PFSK-1 (cell line): Measurements from ENCODE around the gene DSP.

Experiments used
- FOXP2 ChIP-seq: optimal IDR thresholded peaks from 2 replicates; pipeline ENCODE3; 2011; ENCODE audit warnings: borderline replicate concordance, control low read depth, inconsistent platforms; ENCODE audit not compliant: insufficient read depth; ENCODE audit errors: extremely low read length, extremely low read depth
- POLR2AphosphoS5 ChIP-seq: IDR thresholded peaks from 2 replicates; pipeline ENCODE4 v1.6.1; 2012; ENCODE audit warnings: low read depth, mild to moderate bottlenecking, control low read depth, low read length, moderate library complexity
- SIN3A ChIP-seq: IDR thresholded peaks from 2 replicates; pipeline ENCODE4 v1.6.1; 2012; ENCODE audit warnings: mild to moderate bottlenecking, low read length, moderate library complexity, borderline replicate concordance; ENCODE audit not compliant: insufficient read depth
- TAF1 ChIP-seq: IDR thresholded peaks from 2 replicates; pipeline ENCODE4 v1.6.1; 2012; ENCODE audit warnings: low read length, control low read depth, borderline replicate concordance; ENCODE audit not compliant: insufficient read depth
- TF ChIP-seq, protein P1 (sequence below), 2 experiments: IDR thresholded peaks; 2 replicates each; pipeline versions ENCODE4 v1.6.1 to v1.8.0; 2011 to 2012; ENCODE audit warnings: low read depth in 2 of 2, low read length in 2 of 2, control low read depth in 1 of 2, inconsistent platforms in 1 of 2, mild to moderate bottlenecking in 1 of 2, moderate library complexity in 1 of 2; ENCODE audit not compliant: insufficient read depth in 1 of 2

DSP gene

DNA sequence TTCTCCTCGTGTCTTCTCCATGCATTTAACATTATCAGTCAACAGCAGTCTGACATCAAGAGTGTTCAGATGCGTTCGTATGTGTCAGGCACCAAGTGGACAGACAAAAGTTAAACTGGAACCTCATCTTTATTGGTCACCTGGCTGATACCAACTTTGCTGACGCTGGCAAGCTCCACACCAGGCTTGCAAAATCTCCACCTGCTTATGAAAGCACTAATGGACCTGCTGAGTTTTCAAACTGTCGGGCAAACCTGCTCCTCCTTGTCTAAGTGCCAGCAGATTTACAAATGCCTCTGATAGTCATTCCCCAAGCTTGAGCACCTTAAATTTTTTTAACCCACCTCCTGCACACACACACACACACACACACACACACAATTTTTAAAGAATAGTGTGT lies 27.9 kb upstream of the DSP start:
- TF ChIP-seq POLR2AphosphoS5: no peak
- TF ChIP-seq FOXP2: no peak
- no peak for TF ChIP-seq TAF1
- TF ChIP-seq, protein P1, sequence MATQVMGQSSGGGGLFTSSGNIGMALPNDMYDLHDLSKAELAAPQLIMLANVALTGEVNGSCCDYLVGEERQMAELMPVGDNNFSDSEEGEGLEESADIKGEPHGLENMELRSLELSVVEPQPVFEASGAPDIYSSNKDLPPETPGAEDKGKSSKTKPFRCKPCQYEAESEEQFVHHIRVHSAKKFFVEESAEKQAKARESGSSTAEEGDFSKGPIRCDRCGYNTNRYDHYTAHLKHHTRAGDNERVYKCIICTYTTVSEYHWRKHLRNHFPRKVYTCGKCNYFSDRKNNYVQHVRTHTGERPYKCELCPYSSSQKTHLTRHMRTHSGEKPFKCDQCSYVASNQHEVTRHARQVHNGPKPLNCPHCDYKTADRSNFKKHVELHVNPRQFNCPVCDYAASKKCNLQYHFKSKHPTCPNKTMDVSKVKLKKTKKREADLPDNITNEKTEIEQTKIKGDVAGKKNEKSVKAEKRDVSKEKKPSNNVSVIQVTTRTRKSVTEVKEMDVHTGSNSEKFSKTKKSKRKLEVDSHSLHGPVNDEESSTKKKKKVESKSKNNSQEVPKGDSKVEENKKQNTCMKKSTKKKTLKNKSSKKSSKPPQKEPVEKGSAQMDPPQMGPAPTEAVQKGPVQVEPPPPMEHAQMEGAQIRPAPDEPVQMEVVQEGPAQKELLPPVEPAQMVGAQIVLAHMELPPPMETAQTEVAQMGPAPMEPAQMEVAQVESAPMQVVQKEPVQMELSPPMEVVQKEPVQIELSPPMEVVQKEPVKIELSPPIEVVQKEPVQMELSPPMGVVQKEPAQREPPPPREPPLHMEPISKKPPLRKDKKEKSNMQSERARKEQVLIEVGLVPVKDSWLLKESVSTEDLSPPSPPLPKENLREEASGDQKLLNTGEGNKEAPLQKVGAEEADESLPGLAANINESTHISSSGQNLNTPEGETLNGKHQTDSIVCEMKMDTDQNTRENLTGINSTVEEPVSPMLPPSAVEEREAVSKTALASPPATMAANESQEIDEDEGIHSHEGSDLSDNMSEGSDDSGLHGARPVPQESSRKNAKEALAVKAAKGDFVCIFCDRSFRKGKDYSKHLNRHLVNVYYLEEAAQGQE (IDR thresholded peaks at IDR 0.05; ENCODE audit: insufficient read depth in 1 of 2, low read depth in 2 of 2, low read length in 2 of 2): no peak
- no peak for TF ChIP-seq SIN3A

DNA sequence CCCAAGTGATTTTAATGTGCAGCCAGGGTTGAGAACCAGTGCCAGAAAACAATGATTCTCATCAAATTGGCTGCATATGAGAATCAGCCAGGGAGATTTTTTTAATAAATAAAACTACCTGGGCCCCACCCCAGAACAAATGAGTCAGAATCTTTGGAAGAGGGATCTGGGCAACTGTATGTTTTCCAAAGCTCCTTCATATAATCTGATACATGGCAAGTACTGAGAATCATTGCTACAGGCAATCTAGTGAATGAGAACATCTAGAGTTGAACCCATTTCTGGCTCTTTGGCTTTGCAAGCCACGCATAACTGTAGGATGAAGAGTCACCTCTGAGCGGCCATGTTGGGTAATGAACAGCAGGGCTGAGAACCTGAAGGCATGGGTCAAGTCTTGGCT lies 26.1 kb upstream of the DSP start:
- no peak for TF ChIP-seq FOXP2
- TF ChIP-seq POLR2AphosphoS5: no peak
- TF ChIP-seq, protein P1 (IDR thresholded peaks at IDR 0.05; ENCODE audit: insufficient read depth in 1 of 2, low read depth in 2 of 2, low read length in 2 of 2): no peak
- TF ChIP-seq TAF1: no peak
- no peak for TF ChIP-seq SIN3A

DNA sequence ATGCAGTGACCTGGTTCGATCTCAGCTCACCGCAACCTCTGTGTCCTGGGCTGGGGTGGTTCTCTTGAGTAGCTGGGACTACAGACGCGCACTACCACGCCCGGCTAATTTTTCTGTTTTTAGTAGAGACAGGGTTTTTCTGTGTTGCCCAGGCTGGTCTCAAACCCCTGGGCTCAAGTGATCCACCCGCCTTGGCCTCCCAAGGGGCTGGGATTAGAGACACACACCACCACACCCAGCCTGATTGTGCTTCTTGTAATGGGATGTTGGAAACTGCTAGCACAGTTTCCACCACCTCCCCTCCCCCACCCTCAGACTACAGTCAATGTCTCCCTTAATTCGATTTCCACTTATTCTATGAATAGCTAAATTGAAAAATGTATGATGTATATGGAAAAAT lies 22.6 kb upstream of the DSP start:
- no peak for TF ChIP-seq FOXP2
- TF ChIP-seq POLR2AphosphoS5: no peak
- TF ChIP-seq SIN3A: no peak
- TF ChIP-seq TAF1: no peak
- TF ChIP-seq, protein P1 (IDR thresholded peaks at IDR 0.05; ENCODE audit: insufficient read depth in 1 of 2, low read depth in 2 of 2, low read length in 2 of 2): no peak

DNA sequence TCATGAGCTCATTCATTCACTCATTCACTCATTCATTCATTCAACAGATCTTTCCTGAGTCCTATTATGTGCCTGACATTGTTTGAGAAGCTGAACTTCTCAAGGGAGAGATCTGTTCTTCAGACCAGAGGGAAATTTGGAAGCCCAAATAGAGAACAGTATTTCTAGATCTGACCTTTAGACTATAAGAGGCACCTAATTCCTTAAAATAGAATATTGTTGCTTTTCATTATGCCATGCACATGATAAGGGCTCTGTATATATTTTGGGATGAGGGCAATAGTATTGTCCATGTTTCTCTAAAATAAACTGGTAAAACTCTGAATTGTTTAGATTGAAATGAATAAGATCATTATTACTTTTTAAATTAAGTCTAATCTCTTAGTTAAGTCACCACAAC lies 18.6 kb upstream of the DSP start:
- TF ChIP-seq, protein P1 (IDR thresholded peaks at IDR 0.05; ENCODE audit: insufficient read depth in 1 of 2, low read depth in 2 of 2, low read length in 2 of 2): no peak
- TF ChIP-seq FOXP2 (no peak), POLR2AphosphoS5 (no peak), SIN3A (no peak), TAF1 (no peak)

- TF ChIP-seq, protein P1 (IDR thresholded peaks at IDR 0.05; ENCODE audit: insufficient read depth in 1 of 2, low read depth in 2 of 2, low read length in 2 of 2): no peak
- TF ChIP-seq POLR2AphosphoS5 (no peak), TAF1 (no peak), FOXP2 (no peak), SIN3A (no peak)
These were observed 17.5 kb upstream of the DSP start for GRCh38 chr6:7523922-7524321.
